LHCN-M2 (cell line): ENCODE results near the gene COX7A2. TPM values are rescaled to one million over a fixed set of nuclear protein-coding genes. Genes with fewer than 3 reads are reported as not detected.
A peak's percentile ranks its signal among the peaks of the same experiment; 100 is the strongest.

Source experiments
- DNase-seq: peaks from one replicate; pipeline ENCODE4 v3.0.0-alpha.2; 2012; ENCODE audit warnings: low read depth
- polyA plus RNA-seq: library from polyadenylated mRNA; unstranded; fragments of >200 nt; gene quantifications from one replicate; pipeline ENCODE4 v1.2.1, GENCODE V29; 2012; ENCODE audit warnings: missing spikeins
- total RNA-seq: library from RNA; depleted of rRNA; stranded (reverse); fragments of >200 nt; gene quantifications from 2 replicates; pipeline ENCODE4 v1.2.3, GENCODE V29; 2014; rRNA removed

Gene COX7A2, protein sequence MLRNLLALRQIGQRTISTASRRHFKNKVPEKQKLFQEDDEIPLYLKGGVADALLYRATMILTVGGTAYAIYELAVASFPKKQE
- total RNA-seq = 505 and 1,196 TPM in 2 replicates
- 729 TPM for polyA plus RNA-seq

DNA sequence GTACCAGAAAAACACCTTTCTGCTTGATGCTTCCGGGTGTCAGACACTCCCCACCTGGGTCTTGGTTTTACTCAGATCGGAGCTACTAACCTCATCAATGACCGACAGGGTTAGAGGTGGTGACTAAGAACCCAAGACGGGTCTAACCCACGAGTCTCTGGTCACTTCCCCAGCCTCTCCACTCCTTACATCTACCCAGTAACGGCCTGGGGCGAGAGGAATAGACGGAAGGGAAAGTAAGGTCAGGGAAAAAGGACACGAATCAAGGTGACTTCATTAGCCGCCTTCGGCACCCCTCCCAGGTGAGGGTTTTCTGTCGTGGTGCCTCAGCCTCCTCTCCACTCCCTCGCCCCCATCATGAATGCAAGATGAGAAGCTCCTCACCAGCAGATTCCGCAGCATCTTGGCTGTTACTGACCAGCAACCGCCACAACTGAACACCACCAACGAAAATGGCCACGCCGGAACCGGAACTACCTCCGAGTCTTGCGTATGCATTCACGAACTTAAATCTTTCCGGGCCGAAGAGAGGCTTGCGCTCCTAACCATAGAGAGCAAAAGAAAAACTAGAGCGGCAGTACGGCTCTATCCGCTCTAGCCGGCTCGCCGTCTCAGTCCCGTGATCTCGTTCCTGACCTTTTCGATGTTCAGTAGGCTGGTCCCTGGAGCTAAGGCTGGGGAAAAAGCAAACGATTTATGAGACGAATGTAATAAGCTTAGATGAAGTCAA, at the start of gene COX7A2:
Gene COX7A2 (minus strand): TSS at position 469 of the 730 bp plus-strand sequence. CDS start 67 bp downstream, at position 402.
- DNase-seq = peak; percentile 97

DNA sequence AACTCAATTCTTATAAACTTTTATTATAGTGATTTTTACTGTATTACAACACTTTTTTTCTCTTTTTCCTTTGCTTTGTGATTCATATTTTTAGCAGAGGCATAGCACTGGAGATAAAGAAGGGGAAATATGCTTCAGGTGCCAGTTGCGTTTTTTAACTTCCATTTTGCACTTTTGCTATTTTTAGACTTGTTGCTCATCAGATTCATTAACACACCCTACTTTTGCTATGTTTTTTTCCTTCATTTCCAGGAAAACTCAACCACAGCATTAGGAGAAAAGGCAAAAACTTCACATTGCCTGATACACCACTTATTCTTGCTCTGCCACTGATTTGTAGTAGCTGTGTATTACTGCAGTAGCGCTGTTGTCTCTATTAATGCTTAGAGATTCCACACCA, 49.0 kb upstream of the COX7A2 start:
- DNase-seq = no peak

DNA sequence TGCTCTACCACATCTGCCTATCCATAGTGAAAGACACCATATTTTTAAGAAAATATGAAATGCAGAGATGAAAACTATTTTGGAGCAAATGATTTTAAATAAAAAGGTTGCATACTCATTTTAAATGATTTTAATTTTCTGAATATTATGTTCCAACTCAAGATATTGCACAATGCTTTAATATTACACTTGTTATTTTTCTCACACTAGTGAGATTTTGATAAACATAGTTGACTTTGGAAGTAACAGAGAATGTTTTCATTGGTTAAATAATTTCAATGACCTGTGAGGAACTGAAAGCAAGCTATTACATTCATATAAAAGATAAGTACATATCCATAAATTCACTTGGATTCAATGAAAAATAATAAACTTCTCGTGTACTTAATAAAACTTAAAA, 48.1 kb upstream of the COX7A2 start:
- no peak for DNase-seq

DNA sequence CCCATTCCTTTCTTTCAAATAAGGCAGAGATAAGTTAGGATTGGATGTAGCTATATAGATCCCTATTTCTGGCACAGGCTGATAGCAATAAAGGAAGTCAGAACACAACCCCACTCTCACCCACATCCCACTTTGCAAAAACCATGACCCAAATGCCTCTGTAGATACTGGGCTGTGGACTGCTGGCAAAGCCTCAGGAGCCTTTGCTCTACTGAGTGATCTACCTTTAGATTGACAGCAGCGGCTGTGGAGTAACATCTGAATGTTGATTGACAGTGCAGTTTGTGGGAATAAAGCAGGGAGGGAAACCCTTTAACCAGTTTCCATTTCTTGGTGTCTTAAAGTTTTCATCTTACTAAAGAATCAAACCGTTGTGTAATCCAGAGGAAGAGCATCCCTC, 47.7 kb upstream of the COX7A2 start:
- DNase-seq = peak; percentile 47

GRCh38 chr6:75290136-75290945, 46.7 kb upstream of the COX7A2 start:
- no peak for DNase-seq

GRCh38 chr6:75288023-75288422, 44.4 kb upstream of the COX7A2 start:
- no peak for DNase-seq

DNA sequence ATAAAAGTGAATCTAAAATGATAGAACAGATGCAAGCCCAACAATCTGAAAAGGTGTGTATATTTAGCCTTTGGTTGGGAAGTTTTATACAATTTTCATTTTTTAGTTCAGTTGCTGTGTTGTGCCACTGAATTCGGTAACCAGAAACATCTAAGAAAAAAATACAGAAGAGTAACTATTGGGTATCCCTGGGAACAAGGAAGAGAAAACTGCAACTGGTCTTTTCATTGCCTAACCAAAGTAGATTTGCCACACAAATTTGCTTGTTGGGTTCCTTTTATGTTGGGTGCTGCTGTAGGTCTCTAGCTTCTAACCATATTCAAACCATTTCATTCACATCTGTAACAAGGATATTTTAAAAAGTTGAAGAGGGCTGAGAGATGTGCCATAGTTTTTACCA, 43.8 kb upstream of the COX7A2 start:
- DNase-seq = no peak

GRCh38 chr6:75286955-75287354, 43.4 kb upstream of the COX7A2 start:
- DNase-seq = no peak

DNA sequence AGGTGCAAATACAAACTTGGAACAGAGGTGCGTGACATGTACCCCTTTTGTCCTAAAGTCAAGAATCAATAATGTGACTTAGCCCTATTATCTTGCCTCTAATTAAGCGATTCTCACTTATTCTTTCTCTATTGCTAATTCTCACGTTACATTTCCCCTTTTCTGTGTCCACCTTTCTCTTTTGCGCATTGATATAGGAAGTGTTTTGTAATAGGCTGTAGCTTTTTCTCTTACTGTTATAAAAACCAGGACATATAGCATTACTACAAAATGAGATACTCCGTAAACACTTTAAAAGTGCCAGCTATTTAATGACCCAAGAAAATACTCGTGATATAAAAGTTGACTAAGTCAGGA, 41.7 kb upstream of the COX7A2 start:
- DNase-seq = no peak

- peak; percentile 98 for DNase-seq
Measured at GRCh38 chr6:75284632-75285282, 41.2 kb upstream of the COX7A2 start, which contains the start of gene TMEM30A. Gene TMEM30A, minus strand, starts transcription at chr6:75284792. Its CDS starts 154 bp downstream, at chr6:75284638.

- DNase-seq = peak; percentile 22
Measured at GRCh38 chr6:75283907-75284631, 40.5 kb upstream of the COX7A2 start.

GRCh38 chr6:75282706-75283105, 39.1 kb upstream of the COX7A2 start:
- no peak for DNase-seq

GRCh38 chr6:75281653-75282052, 38.1 kb upstream of the COX7A2 start:
- no peak for DNase-seq

- DNase-seq = no peak
Measured at GRCh38 chr6:75280131-75280855, 36.7 kb upstream of the COX7A2 start.

- no peak for DNase-seq
Measured at GRCh38 chr6:75279418-75279817, 35.8 kb upstream of the COX7A2 start.

- DNase-seq = no peak
Measured at GRCh38 chr6:75278474-75279077, 35.0 kb upstream of the COX7A2 start.

DNA sequence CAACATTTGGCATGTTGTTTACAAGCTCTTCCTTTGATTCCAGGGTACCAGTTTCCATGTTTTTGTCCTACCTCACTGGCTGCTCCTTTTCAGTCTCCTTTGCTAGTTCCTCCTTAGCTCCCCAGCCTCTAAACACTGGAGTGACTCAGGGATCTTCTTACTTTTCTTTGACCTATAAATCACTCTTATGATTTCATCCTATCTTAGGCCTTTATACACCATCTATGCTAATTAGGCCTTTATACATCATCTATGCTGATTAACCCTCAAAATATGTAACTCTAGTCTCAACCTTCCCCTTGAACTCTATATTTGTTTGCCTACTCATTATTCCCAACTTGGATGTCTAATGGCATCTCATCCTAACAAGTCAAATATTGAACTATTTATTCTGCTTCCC, 31.5 kb upstream of the COX7A2 start:
- DNase-seq = peak; percentile 85

DNA sequence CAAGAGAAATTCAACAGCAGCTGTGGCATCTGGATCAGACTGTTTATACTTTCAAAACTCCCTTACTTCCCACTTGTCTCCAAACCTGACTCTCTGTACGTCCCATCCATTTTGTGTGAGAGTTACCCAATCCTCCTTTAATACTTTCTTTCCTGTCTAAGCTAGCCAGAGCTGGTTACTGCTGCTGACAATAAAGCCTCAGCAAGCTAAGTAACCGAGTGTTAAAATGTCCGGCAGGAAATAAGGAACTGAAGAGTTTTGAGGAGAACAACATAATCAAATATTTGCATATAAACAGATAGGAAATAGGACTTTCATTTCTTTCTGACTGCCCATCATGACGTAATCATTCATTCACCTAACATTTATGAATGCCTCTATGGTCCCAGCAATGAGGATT, 29.4 kb upstream of the COX7A2 start:
- no peak for DNase-seq

DNA sequence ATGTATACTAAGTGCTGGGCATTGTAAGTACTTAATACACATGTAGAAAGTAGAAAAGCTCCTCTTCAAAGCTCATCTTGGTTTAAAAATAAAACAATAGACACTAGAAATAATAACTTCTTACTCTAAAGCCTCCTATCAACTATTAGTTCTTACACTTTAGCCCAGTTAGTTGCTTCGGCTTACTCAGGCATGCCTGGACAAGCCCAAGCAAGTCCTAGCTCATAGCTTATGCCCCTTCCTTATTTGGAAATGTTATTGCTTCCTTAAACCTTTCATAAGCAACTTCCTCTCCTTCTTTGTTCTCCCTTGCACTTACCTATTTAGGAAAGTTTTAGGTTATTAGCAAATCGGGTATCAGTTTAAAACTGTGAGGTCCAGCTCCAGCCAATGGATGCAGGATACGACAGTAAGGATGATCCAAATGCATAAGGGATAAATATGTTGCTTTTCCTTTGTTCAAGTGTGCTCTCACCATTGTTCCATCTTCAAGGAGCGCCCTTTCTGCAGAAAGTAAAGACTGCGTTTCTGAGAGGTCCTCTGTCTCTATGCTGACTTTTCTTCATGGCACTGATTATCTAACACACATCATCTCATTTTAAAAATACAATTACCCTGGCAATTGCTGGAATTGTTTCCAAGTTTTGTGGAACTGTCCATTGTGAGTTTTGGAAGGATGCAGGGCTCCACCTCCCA, 28.7 kb upstream of the COX7A2 start:
- peak; percentile 44 for DNase-seq

DNA sequence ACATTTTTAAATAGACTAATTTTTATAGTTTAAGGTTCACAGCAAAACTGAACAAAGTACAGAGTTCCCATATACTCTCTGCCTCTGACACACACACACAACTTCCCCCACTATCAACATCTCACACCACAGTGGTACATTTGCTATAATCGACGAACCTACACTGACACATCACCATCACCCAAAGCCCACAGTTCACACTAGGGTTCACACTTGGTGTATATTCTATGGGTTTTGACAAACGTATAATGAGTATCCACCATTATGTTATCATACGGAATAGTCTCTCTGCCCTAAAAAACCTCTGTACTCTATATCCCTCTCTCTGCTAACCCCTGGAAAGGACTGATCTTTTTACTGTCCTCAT, 25.4 kb upstream of the COX7A2 start:
- no peak for DNase-seq
